ENCODE results near the gene NCK1.

Gene NCK1

GRCh38 chr3:136861890-136862616, at the start of gene NCK1:
Gene NCK1 (plus strand): TSS chr3:136862208. CDS start chr3:136928002, 65,794 bp downstream.
- DNase-seq: peak; percentile 95

GRCh38 chr3:136817448-136817847, 44.6 kb upstream of the NCK1 start:
- DNase-seq: no peak

GRCh38 chr3:136818191-136818768, 43.7 kb upstream of the NCK1 start:
- DNase-seq: no peak

DNA sequence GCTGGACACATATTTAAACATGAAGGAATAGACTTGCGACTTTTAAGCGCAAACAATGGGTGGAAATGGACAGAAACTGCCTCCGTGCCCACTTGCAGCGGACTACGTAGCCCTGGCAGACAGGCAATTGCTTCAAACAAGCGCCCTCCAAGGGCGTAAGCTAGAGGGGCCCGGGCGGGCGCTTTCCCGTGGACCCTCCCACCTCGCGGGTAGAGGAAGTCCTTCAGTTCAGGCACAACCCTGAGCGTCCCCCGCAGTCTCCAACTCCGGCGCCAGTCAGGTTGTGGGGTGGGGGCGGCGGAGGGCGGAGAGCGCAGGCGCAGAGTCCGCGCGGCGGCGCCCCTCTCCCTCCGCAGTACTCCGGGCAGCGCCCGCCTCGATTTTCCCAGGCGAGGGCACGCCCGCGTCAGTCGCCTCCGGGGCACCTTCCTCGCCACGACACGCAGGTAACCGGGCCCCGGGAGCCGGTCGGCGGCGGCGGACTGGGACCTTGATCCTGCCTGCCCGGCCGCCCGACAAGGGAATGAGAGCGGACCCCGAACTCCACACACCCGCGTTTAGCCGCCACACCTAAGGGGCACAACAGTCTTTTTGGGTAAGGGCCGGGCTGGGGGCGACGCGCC, 43.1 kb upstream of the NCK1 start, which contains the start of gene SLC35G2:
SLC35G2 (plus strand) TSS at position 358 of the 623 bp plus-strand sequence. CDS start 35,335 bp downstream, outside the sequence.
- peak; percentile 17 for DNase-seq

- DNase-seq: no peak
Measured at GRCh38 chr3:136819392-136819730, 42.6 kb upstream of the NCK1 start.

DNA sequence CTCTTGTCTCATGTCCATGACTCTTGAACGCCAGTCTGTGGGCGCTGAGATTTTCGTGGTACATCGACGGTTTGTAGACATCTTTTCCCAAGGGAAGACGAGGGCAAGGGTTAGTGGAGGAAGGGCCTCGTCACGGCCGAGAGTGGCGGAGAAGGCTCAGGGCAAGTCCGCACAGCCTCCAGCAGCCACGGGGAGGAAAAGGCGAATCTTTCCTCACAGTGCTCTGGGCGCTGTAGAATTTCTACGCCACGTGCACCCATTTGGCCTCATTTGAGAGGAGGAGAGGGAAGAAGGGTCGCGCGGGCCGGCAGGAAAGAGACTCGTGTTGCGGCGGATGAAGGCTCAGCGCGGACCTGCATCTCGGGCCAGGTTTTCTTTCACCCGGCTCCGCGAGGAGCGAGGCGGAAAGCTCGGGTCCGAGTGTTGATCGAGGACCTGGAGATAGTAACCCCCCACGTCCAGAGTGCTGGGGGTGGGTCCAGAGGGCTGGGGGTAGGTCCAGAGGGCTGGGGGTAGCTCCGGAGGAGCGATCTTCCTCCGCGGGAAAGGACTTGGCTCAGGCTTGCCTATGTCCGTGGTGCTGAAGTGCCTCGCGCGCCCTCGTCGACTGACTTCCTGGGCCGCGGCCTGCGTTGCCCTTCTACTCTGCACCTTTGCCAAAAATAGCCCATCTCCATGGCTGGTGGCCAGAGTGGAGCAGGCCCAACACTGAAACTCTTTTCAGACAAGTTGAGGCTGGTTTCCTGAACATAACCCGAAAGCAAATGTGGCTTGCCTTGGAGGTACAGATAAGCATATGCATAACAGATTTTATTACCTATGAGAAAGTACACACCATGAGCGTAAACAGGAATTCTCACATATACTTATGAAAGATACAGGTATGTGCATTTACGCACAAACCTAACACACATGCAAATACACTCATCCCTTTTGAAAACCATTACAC, 42.0 kb upstream of the NCK1 start:
- no peak for DNase-seq

GRCh38 chr3:136831461-136831860, 30.5 kb upstream of the NCK1 start:
- DNase-seq: no peak

DNA sequence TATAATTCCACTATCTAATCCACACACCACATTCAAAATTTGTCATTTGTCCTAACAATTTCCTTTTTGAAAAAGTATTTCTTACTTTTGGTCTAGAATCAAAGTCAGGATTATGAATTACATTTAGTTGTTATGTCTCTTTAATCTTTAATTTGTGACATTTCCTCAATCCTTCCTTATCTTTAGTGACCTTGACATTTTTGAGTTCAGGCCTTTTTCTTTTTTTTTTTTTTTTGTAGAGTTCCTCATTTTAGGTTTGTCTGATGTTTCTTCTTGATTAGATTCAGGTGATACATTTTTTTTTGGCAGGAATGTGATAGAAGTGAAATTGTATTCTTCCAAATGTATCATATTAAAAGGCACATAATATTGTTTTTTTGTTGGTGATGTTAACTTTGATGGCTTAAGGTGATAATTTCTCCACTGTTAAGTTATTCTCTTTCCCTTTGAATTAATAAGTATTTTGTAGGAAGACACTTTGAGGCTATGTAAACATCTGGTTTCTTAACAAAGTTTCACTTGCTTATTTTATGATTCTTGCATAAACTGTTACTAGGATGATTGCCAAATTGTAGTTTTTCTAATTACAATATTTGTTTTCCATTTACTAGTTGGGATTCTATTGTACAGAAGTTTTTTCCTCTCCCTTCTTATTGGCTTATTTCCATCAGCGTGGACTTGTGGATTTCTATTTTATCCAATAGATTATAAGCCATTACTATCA, 26.8 kb upstream of the NCK1 start:
- no peak for DNase-seq

- no peak for DNase-seq
Measured at GRCh38 chr3:136835813-136836510, 26.0 kb upstream of the NCK1 start.

- DNase-seq: peak; percentile 87
Measured at GRCh38 chr3:136836511-136837156, 25.4 kb upstream of the NCK1 start.

DNA sequence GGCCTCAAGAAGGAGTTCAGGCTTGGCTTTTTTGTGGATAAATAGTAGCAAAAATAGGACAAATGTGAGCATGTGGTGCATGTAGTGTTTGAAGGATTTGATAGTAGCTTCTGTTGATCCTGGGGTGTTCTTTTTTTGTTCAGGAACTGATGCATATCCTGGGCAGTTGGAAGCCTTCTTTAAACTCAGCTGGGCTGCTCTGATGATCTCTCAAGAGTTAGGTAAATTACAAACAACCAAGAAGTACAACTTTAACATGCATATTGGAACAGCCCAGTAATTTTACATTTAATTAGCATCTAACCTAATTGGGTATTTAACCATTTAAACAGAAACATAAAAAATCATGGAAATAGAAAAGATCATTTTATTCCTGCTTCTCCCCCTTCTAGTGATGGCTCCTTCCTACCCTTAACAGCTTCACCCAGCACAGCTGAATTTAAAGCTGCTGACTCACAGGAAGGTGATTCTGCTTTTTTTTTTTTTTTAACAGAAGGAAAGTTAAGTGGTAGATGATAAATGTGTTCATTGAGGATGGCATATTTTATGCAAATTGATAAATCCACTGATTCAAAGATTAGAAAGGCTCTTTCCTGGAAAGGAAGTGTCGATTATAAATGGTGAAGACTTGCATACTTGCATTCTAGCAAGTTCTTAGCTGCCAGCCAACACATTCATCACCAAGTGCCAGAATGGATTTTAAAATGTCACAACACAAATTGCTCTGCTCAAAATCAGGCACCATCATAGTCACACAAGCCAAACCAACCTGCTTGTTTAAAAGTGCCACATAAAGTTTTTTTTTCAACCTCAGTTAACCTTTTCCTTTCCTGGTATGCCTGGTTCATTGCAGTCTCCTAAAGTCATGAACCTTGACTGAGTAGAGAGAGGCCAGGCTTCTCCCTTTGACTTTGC, 23.1 kb upstream of the NCK1 start:
- DNase-seq: no peak

DNA sequence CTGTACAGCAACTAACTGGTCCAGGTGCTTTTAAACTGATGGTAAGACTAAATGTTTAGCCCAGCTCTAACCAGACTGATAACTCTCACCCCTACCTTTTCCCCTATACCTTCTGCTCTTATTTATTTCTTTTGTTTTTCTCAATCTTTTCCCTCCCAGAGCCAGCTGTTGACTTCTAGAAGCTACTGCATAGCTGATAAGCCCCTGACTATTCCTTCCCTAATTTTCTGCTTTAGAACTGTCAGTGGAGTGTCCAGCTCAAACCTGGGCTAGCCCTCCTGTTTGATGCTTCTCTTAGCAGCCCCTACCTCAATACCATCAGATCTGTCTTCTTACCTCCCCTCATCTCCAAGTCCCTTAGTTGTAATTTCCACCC, 22.5 kb upstream of the NCK1 start:
- no peak for DNase-seq

- no peak for DNase-seq
Measured at GRCh38 chr3:136840252-136840651, 21.8 kb upstream of the NCK1 start.

- no peak for DNase-seq
Measured at GRCh38 chr3:136842294-136842693, 19.7 kb upstream of the NCK1 start.

DNA sequence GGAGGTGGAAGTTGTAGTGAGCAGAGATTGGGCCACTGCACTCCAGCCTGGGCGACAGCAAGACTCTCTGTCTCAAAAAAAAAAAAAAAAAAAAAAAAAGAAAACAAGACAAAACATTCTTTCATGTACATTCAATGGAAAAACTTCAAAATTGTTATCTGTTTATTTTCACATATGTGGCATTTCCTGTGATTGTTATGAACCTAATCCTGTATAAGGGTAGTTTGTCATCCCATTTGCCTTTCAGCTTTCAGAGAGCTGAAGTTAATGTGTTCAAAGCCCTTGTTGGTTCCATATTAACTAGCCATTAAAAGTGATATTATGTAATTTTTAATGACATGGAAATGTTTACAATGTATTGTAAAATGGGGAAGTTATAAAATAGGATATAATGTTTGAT, 17.3 kb upstream of the NCK1 start:
- no peak for DNase-seq

- no peak for DNase-seq
Measured at GRCh38 chr3:136852180-136852579, 9.8 kb upstream of the NCK1 start.

- DNase-seq: no peak
Measured at GRCh38 chr3:136856665-136857064, 5.3 kb upstream of the NCK1 start.

- no peak for DNase-seq
Measured at GRCh38 chr3:136858381-136858780, 3.6 kb upstream of the NCK1 start.

DNA sequence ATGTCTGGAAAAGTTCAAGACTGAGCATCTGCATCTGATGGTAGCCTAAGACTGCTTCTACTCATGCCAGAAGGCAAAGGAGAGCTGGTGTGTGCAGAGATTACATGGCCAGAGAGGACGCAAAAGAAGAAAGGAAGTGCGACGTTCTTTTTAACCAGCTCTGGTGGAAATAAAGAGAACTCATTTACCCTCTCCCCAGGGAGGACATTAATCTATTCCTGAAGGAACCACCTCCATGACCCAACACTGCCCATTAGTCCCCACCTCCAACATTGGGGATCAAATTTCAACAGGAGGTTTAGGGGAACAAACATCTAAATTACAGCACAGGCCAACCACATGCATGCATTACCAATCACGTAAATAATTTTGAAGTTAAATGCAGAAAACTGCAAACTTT, 1.5 kb upstream of the NCK1 start:
- DNase-seq: no peak
